Prostate gland (tissue), 2 donors: ENCODE results near the gene DHX58. TPM values are rescaled to one million over a fixed set of nuclear protein-coding genes. Genes with fewer than 3 reads are reported as not detected.

Experiments used
- DNase-seq: peaks from one replicate; pipeline ENCODE4 v3.0.0-alpha.2; 2019; ENCODE audit warnings: low spot score
- H3K27ac ChIP-seq, 2 donors: fragments of 200-600 bp; sonication (generic); 2 replicates each; pipeline ENCODE4 v1.5.1; 2017 to 2019
- H3K27me3 ChIP-seq: fragments of 200-600 bp; sonication (generic); replicated peaks from 2 replicates; pipeline ENCODE4 v1.5.1; 2019; ENCODE audit not compliant: insufficient read depth
- H3K36me3 ChIP-seq, 2 donors: fragments of 200-600 bp; sonication (generic); 1 replicate in 1 of 2; 2 replicates in 1 of 2; pipeline versions ENCODE4 v1.5.1 to v1.8.1; 2017 to 2019
- H3K4me1 ChIP-seq: fragments of 200-600 bp; sonication (generic); replicated peaks from 2 replicates; pipeline ENCODE4 v1.5.1; 2019
- H3K4me3 ChIP-seq, 2 donors: fragments of 200-600 bp; sonication (generic); 2 replicates each; pipeline ENCODE4 v1.5.1; 2017 to 2019
- H3K9me3 ChIP-seq: fragments of 200-600 bp; sonication (generic); 2 replicates; pipeline ENCODE4 v1.5.1; 2017
- POLR2A ChIP-seq: fragments of 450-650 bp; IDR thresholded peaks from one replicate; pipeline ENCODE4 v1.6.1; 2016; ENCODE audit warnings: antibody characterized with exemption, mild to moderate bottlenecking
- POLR2AphosphoS5 ChIP-seq: sonication (generic); formaldehyde crosslinking; IDR thresholded peaks from one replicate; pipeline ENCODE4 v1.6.1; 2017; ENCODE audit warnings: antibody characterized with exemption
- whole genome bisulfite sequencing: methylation state at CpG from one replicate; pipeline ENCODE4 v1.1.5; 2018; 5-methylcytosine and 5-hydroxymethylcytosine counted together
- intact Hi-C: fragments of 100-400 bp; cut with DNase I; formaldehyde crosslinking; loops from one replicate; pipeline ENCODE4 v1.14.2; 2022
- total RNA-seq, 2 donors: library from RNA; depleted of rRNA; stranded (reverse); fragments of >200 nt; gene quantifications; one replicate each; pipeline ENCODE4 v1.1.0, GENCODE V29; 2016
- TF ChIP-seq, protein P1 (sequence below), 4 experiments: fragments of 200-600 bp in 2 of 4; fragments of 450-650 bp in 2 of 4; sonication (generic) in 2 of 4; IDR thresholded peaks; 1 replicate in 3 of 4; 2 replicates in 1 of 4; pipeline ENCODE4 v1.5.1; 2016 to 2019; ENCODE audit warnings: antibody characterized with exemption in 4 of 4, mild to moderate bottlenecking in 2 of 4, moderate library complexity in 2 of 4

DHX58 gene
- total RNA-seq, 2 donors from 2014 or later = 26.7 to 38.6 TPM

GRCh38 chr17:42110301-42111264, 1.9 kb downstream of the DHX58 start:
- no peak for DNase-seq
- WGBS = 90% methylated on average over 18 of the region's 18 CpGs
- Histone ChIP-seq H3K36me3 (peaks cover 0 to 2% of the 10 kb centered on the region in 2 donors), H3K4me3 (no peak overlapping the region), H3K27me3 (no peaks in the 10 kb centered on the region), H3K4me1 (peaks cover 16% of the 10 kb centered on the region), H3K27ac (peak overlapping the region in 1 of 2 donors; percentile 95), H3K9me3 (no peaks in the 10 kb centered on the region)
- intact Hi-C loops = no loop called here
- no peak for TF ChIP-seq POLR2AphosphoS5
- TF ChIP-seq POLR2A = no peak
- TF ChIP-seq, protein P1, sequence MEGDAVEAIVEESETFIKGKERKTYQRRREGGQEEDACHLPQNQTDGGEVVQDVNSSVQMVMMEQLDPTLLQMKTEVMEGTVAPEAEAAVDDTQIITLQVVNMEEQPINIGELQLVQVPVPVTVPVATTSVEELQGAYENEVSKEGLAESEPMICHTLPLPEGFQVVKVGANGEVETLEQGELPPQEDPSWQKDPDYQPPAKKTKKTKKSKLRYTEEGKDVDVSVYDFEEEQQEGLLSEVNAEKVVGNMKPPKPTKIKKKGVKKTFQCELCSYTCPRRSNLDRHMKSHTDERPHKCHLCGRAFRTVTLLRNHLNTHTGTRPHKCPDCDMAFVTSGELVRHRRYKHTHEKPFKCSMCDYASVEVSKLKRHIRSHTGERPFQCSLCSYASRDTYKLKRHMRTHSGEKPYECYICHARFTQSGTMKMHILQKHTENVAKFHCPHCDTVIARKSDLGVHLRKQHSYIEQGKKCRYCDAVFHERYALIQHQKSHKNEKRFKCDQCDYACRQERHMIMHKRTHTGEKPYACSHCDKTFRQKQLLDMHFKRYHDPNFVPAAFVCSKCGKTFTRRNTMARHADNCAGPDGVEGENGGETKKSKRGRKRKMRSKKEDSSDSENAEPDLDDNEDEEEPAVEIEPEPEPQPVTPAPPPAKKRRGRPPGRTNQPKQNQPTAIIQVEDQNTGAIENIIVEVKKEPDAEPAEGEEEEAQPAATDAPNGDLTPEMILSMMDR (IDR thresholded peaks at IDR 0.05) = no peak

DNA sequence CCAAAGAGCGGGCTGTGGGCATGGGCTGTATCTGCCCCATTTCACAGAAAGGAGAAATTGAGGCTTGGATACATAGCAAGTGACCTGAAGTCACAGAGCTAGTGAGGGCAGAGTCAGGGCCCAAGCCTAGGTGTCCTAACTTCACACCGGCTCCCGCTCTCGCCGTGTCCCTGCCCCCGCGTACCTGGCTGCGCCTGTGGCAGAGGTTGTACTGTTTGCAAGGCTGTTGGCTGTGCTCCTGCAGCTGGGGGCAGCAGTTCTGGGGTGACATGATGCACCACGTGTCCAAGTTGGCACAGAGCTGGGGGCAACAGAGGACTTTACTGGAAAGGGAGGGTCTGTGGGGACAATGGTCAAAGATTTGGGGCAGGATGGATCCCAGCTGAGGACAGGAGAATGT, 3.4 kb downstream of the DHX58 start:
- Histone ChIP-seq H3K4me1 (peaks cover 16% of the 10 kb centered on the region), H3K4me3 (no peak overlapping the region), H3K27me3 (no peaks in the 10 kb centered on the region), H3K27ac (no peak overlapping the region), H3K36me3 (peaks cover 0 to 5% of the 10 kb centered on the region in 2 donors), H3K9me3 (no peaks in the 10 kb centered on the region)
- TF ChIP-seq POLR2A (no peak), POLR2AphosphoS5 (no peak)
- TF ChIP-seq, protein P1 (IDR thresholded peaks at IDR 0.05) = no peak
- DNase-seq = no peak
- intact Hi-C loops = no loop called here
- WGBS = 89% methylated on average over 7 of the region's 9 CpGs

- Histone ChIP-seq H3K4me3 (no peak overlapping the region), H3K27ac (no peak overlapping the region), H3K36me3 (peaks cover 0 to 5% of the 10 kb centered on the region in 2 donors), H3K27me3 (no peaks in the 10 kb centered on the region), H3K9me3 (no peaks in the 10 kb centered on the region), H3K4me1 (peaks cover 11% of the 10 kb centered on the region)
- TF ChIP-seq POLR2AphosphoS5 (no peak), POLR2A (no peak)
- TF ChIP-seq, protein P1 (IDR thresholded peaks at IDR 0.05) = no peak
- intact Hi-C loops = no loop called here
- DNase-seq = peak; percentile 47
- 58% methylated on average over 51 of the region's 51 CpGs for WGBS
These were observed 4.6 kb downstream of the DHX58 start for GRCh38 chr17:42107597-42108576.

DNA sequence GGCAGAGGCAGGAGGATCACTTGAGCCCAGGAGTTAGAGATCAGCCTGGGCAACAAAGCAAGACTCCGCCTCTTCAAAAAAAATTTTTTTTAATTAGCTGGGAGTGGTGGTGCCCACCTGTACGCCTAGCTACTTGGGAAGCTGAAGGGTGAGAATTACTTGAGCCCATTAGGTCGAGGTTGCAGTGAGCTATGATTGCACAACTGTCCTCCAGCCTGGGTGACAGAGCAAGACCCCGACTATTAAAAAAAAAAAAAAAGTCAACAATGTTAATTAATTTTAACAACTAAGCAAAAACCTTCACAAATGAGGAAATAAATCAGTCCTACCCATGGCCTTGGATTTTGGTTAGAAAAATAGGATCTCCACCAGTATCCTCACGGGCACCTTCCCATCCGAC, 5.4 kb downstream of the DHX58 start:
- intact Hi-C loops = no loop called here
- Histone ChIP-seq H3K27ac (no peak overlapping the region), H3K4me1 (peaks cover 8% of the 10 kb centered on the region), H3K27me3 (no peaks in the 10 kb centered on the region), H3K4me3 (no peak overlapping the region), H3K9me3 (no peaks in the 10 kb centered on the region), H3K36me3 (peaks cover 0 to 5% of the 10 kb centered on the region in 2 donors)
- DNase-seq = no peak
- 75% methylated on average over 6 of the region's 6 CpGs for WGBS
- no peak for TF ChIP-seq POLR2A
- TF ChIP-seq POLR2AphosphoS5 = no peak
- TF ChIP-seq, protein P1 (IDR thresholded peaks at IDR 0.05) = no peak
